ENCODE results near the gene MAP2K7. TPM values are rescaled to one million over a fixed set of nuclear protein-coding genes. Genes with fewer than 3 reads are reported as not detected.

MAP2K7 gene
- total and polyA plus RNA-seq, 2 of the 4 experiments (the other 2 are of a cell fraction) = 4.1 to 15.6 TPM

DNA sequence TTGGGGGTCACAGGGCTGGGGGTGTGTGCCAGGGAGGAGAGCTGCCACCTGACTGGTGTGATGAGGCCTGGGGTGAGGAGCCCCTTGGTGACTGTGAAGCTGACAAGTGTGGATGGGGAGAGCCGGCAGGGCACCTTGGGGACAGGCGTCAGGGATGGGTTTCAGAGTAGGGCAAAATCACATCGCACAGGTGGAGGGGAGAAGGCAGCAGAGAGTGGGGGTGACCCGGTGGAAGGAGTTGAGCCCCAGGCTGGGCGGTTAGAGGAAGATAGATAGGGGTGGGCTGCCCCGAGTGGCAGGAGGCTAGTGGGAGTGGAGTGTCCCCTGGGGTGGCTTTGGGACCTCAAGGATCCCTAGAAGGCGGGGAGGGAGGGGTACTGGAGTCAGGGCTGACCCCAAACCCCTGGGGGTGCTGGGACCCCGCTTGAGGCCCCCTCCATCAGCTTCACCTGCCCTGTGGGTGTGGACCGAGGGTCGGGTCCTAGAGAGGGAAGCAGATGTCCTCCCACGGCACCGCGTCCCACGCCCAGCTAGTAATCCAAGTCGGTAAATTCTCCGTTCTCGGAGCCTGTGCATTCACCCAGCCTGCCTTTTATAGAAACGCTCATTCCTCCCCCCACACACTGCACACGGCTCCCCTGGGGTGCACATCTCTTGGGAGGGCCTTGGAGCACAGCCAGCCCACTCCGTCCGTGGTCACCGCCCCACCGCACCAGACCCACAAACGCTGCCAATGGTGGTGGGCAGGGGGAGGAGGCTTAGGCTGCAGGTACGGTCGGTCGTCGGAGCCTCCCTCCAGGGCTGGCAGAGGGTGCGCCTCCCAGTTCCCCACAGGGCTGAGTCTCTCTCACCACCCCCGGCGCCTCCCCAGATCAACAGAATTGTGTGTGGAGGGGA, 19.9 kb downstream of the MAP2K7 start:
- ATAC-seq (ENCODE audit: low read depth) = no peak
- peaks cover 24% of the 10 kb centered on the region for H3K4me1 ChIP-seq (ENCODE audit: control insufficient read depth, insufficient read depth, low read length)
- TF ChIP-seq BHLHE40 (IDR thresholded peaks at IDR 0.05; ENCODE audit: low read depth, low read length) (no peak), FOS (IDR thresholded peaks at IDR 0.05; ENCODE audit: low read depth, low read length) (no peak), MAZ (IDR thresholded peaks at IDR 0.05; ENCODE audit: borderline replicate concordance, low read depth, low read length) (no peak), RCOR1 (IDR thresholded peaks at IDR 0.05; ENCODE audit: insufficient replicate concordance, low read length) (no peak), CEBPB (IDR thresholded peaks at IDR 0.05; ENCODE audit: low read depth, low read length) (no peak), CHD1 (IDR thresholded peaks at IDR 0.05; ENCODE audit: low read depth, low read length) (no peak), SMC3 (IDR thresholded peaks at IDR 0.05; ENCODE audit: low read depth, low read length) (no peak), MAFK (IDR thresholded peaks at IDR 0.05; ENCODE audit: low read depth, low read length) (no peak), POLR2A (IDR thresholded peaks at IDR 0.05; ENCODE audit: low read depth, low read length) (no peak), RAD21 (IDR thresholded peaks at IDR 0.05; ENCODE audit: low read length) (no peak), NFE2L2 (IDR thresholded peaks at IDR 0.05; ENCODE audit: low read depth, low read length) (no peak), RFX5 (IDR thresholded peaks at IDR 0.05; ENCODE audit: low read depth, low read length) (no peak)
- TF ChIP-seq, protein P1, sequence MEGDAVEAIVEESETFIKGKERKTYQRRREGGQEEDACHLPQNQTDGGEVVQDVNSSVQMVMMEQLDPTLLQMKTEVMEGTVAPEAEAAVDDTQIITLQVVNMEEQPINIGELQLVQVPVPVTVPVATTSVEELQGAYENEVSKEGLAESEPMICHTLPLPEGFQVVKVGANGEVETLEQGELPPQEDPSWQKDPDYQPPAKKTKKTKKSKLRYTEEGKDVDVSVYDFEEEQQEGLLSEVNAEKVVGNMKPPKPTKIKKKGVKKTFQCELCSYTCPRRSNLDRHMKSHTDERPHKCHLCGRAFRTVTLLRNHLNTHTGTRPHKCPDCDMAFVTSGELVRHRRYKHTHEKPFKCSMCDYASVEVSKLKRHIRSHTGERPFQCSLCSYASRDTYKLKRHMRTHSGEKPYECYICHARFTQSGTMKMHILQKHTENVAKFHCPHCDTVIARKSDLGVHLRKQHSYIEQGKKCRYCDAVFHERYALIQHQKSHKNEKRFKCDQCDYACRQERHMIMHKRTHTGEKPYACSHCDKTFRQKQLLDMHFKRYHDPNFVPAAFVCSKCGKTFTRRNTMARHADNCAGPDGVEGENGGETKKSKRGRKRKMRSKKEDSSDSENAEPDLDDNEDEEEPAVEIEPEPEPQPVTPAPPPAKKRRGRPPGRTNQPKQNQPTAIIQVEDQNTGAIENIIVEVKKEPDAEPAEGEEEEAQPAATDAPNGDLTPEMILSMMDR (conservative IDR thresholded peaks at IDR 0.05; ENCODE audit: low read depth, low read length) = no peak
- TF ChIP-seq, protein P2, sequence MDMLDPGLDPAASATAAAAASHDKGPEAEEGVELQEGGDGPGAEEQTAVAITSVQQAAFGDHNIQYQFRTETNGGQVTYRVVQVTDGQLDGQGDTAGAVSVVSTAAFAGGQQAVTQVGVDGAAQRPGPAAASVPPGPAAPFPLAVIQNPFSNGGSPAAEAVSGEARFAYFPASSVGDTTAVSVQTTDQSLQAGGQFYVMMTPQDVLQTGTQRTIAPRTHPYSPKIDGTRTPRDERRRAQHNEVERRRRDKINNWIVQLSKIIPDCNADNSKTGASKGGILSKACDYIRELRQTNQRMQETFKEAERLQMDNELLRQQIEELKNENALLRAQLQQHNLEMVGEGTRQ (IDR thresholded peaks at IDR 0.05; ENCODE audit: low read depth, low read length) = no peak
- TF ChIP-seq, protein P3, sequence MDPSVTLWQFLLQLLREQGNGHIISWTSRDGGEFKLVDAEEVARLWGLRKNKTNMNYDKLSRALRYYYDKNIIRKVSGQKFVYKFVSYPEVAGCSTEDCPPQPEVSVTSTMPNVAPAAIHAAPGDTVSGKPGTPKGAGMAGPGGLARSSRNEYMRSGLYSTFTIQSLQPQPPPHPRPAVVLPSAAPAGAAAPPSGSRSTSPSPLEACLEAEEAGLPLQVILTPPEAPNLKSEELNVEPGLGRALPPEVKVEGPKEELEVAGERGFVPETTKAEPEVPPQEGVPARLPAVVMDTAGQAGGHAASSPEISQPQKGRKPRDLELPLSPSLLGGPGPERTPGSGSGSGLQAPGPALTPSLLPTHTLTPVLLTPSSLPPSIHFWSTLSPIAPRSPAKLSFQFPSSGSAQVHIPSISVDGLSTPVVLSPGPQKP (IDR thresholded peaks at IDR 0.05; ENCODE audit: borderline replicate concordance, low read depth, low read length) = no peak

More for the DNA sequence above, 19.9 kb downstream of the MAP2K7 start:
- no peak overlapping the region for H3K4ac ChIP-seq (ENCODE audit: low read depth, low read length)
- dilution Hi-C loops (cut with HindIII; ENCODE audit: low sequenced_read_pairs, unreplicated experiment) (no loop called here), intact Hi-C loops (cut with micrococcal nuclease) (no loop called here), in situ Hi-C loops (cut with MboI; ENCODE audit: low sequenced_read_pairs) (no loop called here)
- no peak overlapping the region for H2BK20ac ChIP-seq (ENCODE audit: low read depth, low read length)
- no peak overlapping the region for H3K56ac ChIP-seq (ENCODE audit: extremely low read depth, insufficient read depth, low read length)
- no peak overlapping the region for H3K9ac ChIP-seq (ENCODE audit: low read depth, low read length)
- no peaks in the 10 kb centered on the region for H3K27me3 ChIP-seq (ENCODE audit: control insufficient read depth, insufficient read depth, low read length)
- no peak overlapping the region for H2AFZ ChIP-seq (replicated peaks; ENCODE audit: low read length, poor library complexity)
- H3K4me2 ChIP-seq (ENCODE audit: low read depth, low read length) = no peak overlapping the region
- H3K27ac ChIP-seq (ENCODE audit: insufficient read depth, low read length) = no peak overlapping the region
- ChIA-PET CTCF (no interaction called here), POLR2A (ENCODE audit: unreplicated experiment) (no interaction called here)
- H3K79me1 ChIP-seq (ENCODE audit: low read depth in 1 of 2, low read length in 2 of 2) = peaks cover 2 to 33% of the 10 kb centered on the region in 2 experiments; a peak in 2 of 4 replicates
- no peak overlapping the region for H2BK15ac ChIP-seq (ENCODE audit: low read depth, low read length)
- H4K91ac ChIP-seq (ENCODE audit: insufficient read depth, low read depth, low read length) = no peak overlapping the region
- peaks cover 18% of the 10 kb centered on the region for H3K9me1 ChIP-seq (ENCODE audit: insufficient read depth, low read length)
- no peak overlapping the region for H2BK5ac ChIP-seq (ENCODE audit: low read depth, low read length, poor library complexity, severe bottlenecking)
- WGBS, 2 experiments (ENCODE audit: extremely low coverage in 2 of 2, insufficient read length in 1 of 2) = 96% methylated on average over 7 of the region's 31 CpGs; no CpG with 5 or more reads in 1 of the 2 experiments
- no peak overlapping the region for H3K23ac ChIP-seq (ENCODE audit: low read depth, low read length)
- H4K5ac ChIP-seq (ENCODE audit: low read depth, low read length) = no peak overlapping the region
- BruUV-seq (replicated peaks) = no TSS peak
- no peak overlapping the region for H2BK120ac ChIP-seq (ENCODE audit: low read depth, low read length)
- H2AK9ac ChIP-seq (replicated peaks; ENCODE audit: low read depth, low read length, poor library complexity) = peak overlapping the region; percentile 45
- DNase-seq = no peak
- no peak overlapping the region for H4K8ac ChIP-seq (ENCODE audit: low read depth in 2 of 2, low read length in 2 of 2)
- peaks cover 7% of the 10 kb centered on the region; the same call in 1 of the 2 replicates for H3K36me3 ChIP-seq (ENCODE audit: control insufficient read depth, insufficient read depth, low read length)
- H3K14ac ChIP-seq (replicated peaks; ENCODE audit: low read depth, low read length) = no peak overlapping the region
- peaks cover 18% of the 10 kb centered on the region for H4K20me1 ChIP-seq (ENCODE audit: insufficient read depth, low read length)
- H2AK5ac ChIP-seq (ENCODE audit: low read depth, low read length) = no peak overlapping the region
- H3K18ac ChIP-seq (ENCODE audit: low read depth, low read length) = no peak overlapping the region
- H3K9me3 ChIP-seq (ENCODE audit: control insufficient read depth, insufficient read depth, low read length) = no peaks in the 10 kb centered on the region
- no peak overlapping the region for H3K4me3 ChIP-seq (ENCODE audit: insufficient read depth, low read depth, low read length)
